A549 (cell line): ENCODE data around the gene MYLK2. TPM values are rescaled to one million over a fixed set of nuclear protein-coding genes. Genes with fewer than 3 reads are reported as not detected.

ENCODE experiments used
- ATAC-seq, 2 experiments: fragments of 200-7000 bp in 1 of 2; fragments of >200 bp in 1 of 2; cut with Nextera tagmentation in 1 of 2; cut with Tn5 transposase in 1 of 2; 3 replicates each; pipeline versions ENCODE4 v1.8.0 to v1.9.1; 2018 to 2020; ENCODE audit warnings: mild to moderate bottlenecking in 1 of 2, moderate library complexity in 1 of 2
- CTCF ChIA-PET: fragments of 300-600 bp; sonication (Branson Sonifier 250); formaldehyde crosslinking; extraction: SDS; loops from one replicate; lab custom pipeline; 2021; ENCODE audit warnings: antibody characterized with exemption, inconsistent platforms; lab: Yijun Ruan, JAX
- POLR2A ChIA-PET: fragments of 350-600 bp; formaldehyde crosslinking; extraction: SDS; loops from one replicate; lab custom pipeline; 2021; ENCODE audit warnings: antibody characterized with exemption, inconsistent platforms; lab: Yijun Ruan, JAX
- DNase-seq, 2 experiments: peaks; one replicate each; pipeline versions ENCODE4 v3.0.0 to v3.0.0-alpha.2; 2011 to 2016; ENCODE audit warnings: low read depth in 1 of 2, low spot score in 1 of 2
- FAIRE-seq: peaks from 2 replicates; lab custom pipeline; 2011; peaks lifted over from hg19 to GRCh38; lab: Jason Lieb, UNC
- H3K27ac ChIP-seq, 2 experiments: fragments of >200 bp; sonication (Bioruptor Twin); formaldehyde crosslinking; 3 replicates each; pipeline ENCODE4 v1.5.1; 2016 to 2017
- H3K4me1 ChIP-seq: fragments of >200 bp; sonication (Bioruptor Twin); formaldehyde crosslinking; 3 replicates; pipeline ENCODE4 v1.6.1; 2016
- H3K4me2 ChIP-seq: fragments of >200 bp; sonication (Bioruptor Twin); formaldehyde crosslinking; 3 replicates; pipeline ENCODE4 v1.6.1; 2016
- H3K4me3 ChIP-seq: fragments of >200 bp; sonication (Bioruptor Twin); formaldehyde crosslinking; 3 replicates; pipeline ENCODE4 v1.5.1; 2016
- H3K9me3 ChIP-seq: fragments of >200 bp; sonication (Bioruptor Twin); formaldehyde crosslinking; 3 replicates; pipeline ENCODE4 v1.6.1; 2016
- CBX2 ChIP-seq: fragments of 200-600 bp; sonication (generic); IDR thresholded peaks from 2 replicates; pipeline ENCODE4 v1.6.1; 2016; ENCODE audit warnings: low read depth, mild to moderate bottlenecking, borderline replicate concordance
- CBX8 ChIP-seq: fragments of 200-600 bp; sonication (generic); IDR thresholded peaks from 2 replicates; pipeline ENCODE4 v1.6.1; 2016
- CEBPB ChIP-seq, 2 experiments: fragments of >200 bp in 1 of 2; sonication (Bioruptor Twin) in 1 of 2; formaldehyde crosslinking in 1 of 2; IDR thresholded peaks; 2 replicates each; pipeline ENCODE4 v1.6.1; 2012 to 2016
- CHD2 ChIP-seq: fragments of 150-350 bp; IDR thresholded peaks from 2 replicates; pipeline ENCODE4 v1.6.1; 2014; ENCODE audit warnings: low read length; ENCODE audit not compliant: partially characterized antibody
- EHMT2 ChIP-seq: fragments of 200-600 bp; sonication (generic); IDR thresholded peaks from 2 replicates; pipeline ENCODE4 v1.6.1; 2016; ENCODE audit warnings: antibody characterized with exemption, low read depth, mild to moderate bottlenecking, moderate library complexity
- EP300 ChIP-seq, 2 experiments: fragments of >200 bp; sonication (Bioruptor Twin); formaldehyde crosslinking; IDR thresholded peaks; 2 replicates in 1 of 2; 3 replicates in 1 of 2; pipeline ENCODE4 v1.6.1; 2016 to 2017
- ESRRA ChIP-seq: fragments of 150-350 bp; IDR thresholded peaks from 2 replicates; pipeline ENCODE4 v1.6.1; 2014; ENCODE audit warnings: mild to moderate bottlenecking, low read length, borderline replicate concordance
- FOSL2 ChIP-seq, 2 experiments: fragments of 450-650 bp in 1 of 2; fragments of >200 bp in 1 of 2; sonication (Bioruptor Twin) in 1 of 2; formaldehyde crosslinking; IDR thresholded peaks; 2 replicates each; pipeline versions ENCODE4 v1.5.0 to v1.6.1; 2016 to 2020; ENCODE audit warnings: mild to moderate bottlenecking in 1 of 2, moderate library complexity in 1 of 2
- FOXS1 ChIP-seq: fragments of 250-450 bp; sonication (Bioruptor Pico); IDR thresholded peaks from 2 replicates; pipeline ENCODE4 v1.5.0; 2020; ENCODE audit warnings: mild to moderate bottlenecking, moderate library complexity
- GATA3 ChIP-seq: IDR thresholded peaks from 2 replicates; pipeline ENCODE4 v1.6.1; 2012; ENCODE audit warnings: borderline replicate concordance
- HEYL ChIP-seq: fragments of 250-450 bp; sonication (Bioruptor Pico); IDR thresholded peaks from 2 replicates; pipeline ENCODE4 v1.8.0; 2021; ENCODE audit warnings: mild to moderate bottlenecking, moderate library complexity
- MAFK ChIP-seq: fragments of 450-650 bp; IDR thresholded peaks from 2 replicates; pipeline ENCODE4 v1.6.1; 2014; ENCODE audit not compliant: partially characterized antibody
- MYC ChIP-seq: IDR thresholded peaks from 2 replicates; pipeline ENCODE4 v1.6.1; 2012; ENCODE audit warnings: mild to moderate bottlenecking, inconsistent platforms, low read length, improper control_type of control experiment, borderline replicate concordance
- NR3C1 ChIP-seq: fragments of >200 bp; sonication (Bioruptor Twin); formaldehyde crosslinking; IDR thresholded peaks from 3 replicates; pipeline ENCODE4 v1.6.1; 2017
- POLR2A ChIP-seq: IDR thresholded peaks from 2 replicates; pipeline ENCODE4 v1.6.1; 2012; ENCODE audit warnings: mild to moderate bottlenecking, low read length
- POLR2AphosphoS2 ChIP-seq: conservative IDR thresholded peaks from 2 replicates; pipeline ENCODE4 v1.6.1; 2012; ENCODE audit warnings: low read length, improper control_type of control experiment, inconsistent platforms
- RFX5 ChIP-seq: fragments of 450-650 bp; IDR thresholded peaks from 2 replicates; pipeline ENCODE4 v1.7.1; 2014; ENCODE audit warnings: antibody characterized with exemption, mild to moderate bottlenecking, moderate library complexity
- SREBF2 ChIP-seq: fragments of 450-650 bp; IDR thresholded peaks from 2 replicates; pipeline ENCODE4 v1.6.1; 2014; ENCODE audit warnings: mild to moderate bottlenecking, moderate library complexity
- TFCP2L1 ChIP-seq: fragments of 250-450 bp; sonication (Bioruptor Pico); IDR thresholded peaks from 2 replicates; pipeline ENCODE4 v1.5.0; 2021; ENCODE audit warnings: mild to moderate bottlenecking
- TP53 ChIP-seq: fragments of 250-450 bp; sonication (Bioruptor Pico); IDR thresholded peaks from 2 replicates; pipeline ENCODE4 v1.5.0; 2021; ENCODE audit warnings: mild to moderate bottlenecking, moderate library complexity
- ZFP36 ChIP-seq: fragments of 450-650 bp; IDR thresholded peaks from 2 replicates; pipeline ENCODE4 v1.6.1; 2014; ENCODE audit warnings: borderline replicate concordance; ENCODE audit not compliant: partially characterized antibody
- ZNF302 ChIP-seq: fragments of 250-450 bp; sonication (Bioruptor Pico); IDR thresholded peaks from 2 replicates; pipeline ENCODE4 v1.9.0; 2021; ENCODE audit warnings: inconsistent platforms, mild to moderate bottlenecking, moderate library complexity
- ZSCAN20 ChIP-seq: fragments of 250-450 bp; sonication (Bioruptor Pico); IDR thresholded peaks from 2 replicates; pipeline ENCODE4 v1.8.0; 2022; ENCODE audit warnings: mild to moderate bottlenecking, moderate library complexity
- WGBS: methylation state at CpG from one replicate; pipeline ENCODE4 v1.1.6; 2017; ENCODE audit errors: missing lambda C conversion rate; 5-methylcytosine and 5-hydroxymethylcytosine counted together
- polyA plus RNA-seq, 4 experiments: library from polyadenylated mRNA; depleted of rRNA in 3 of 4; stranded (reverse); fragments of >200 nt; fragmentation: RNase III in 1 of 4; extraction: RNeasy Plus Mini Kit Qiagen cat#74134 plus additional on column Dnase treatment in 1 of 4; gene quantifications; 2 replicates in 3 of 4; 3 replicates in 1 of 4; pipeline ENCODE4 v1.2.3, GENCODE V29; 2011 to 2017
- TF ChIP-seq, protein P1 (sequence below): fragments of 250-450 bp; sonication (Bioruptor Pico); IDR thresholded peaks from 2 replicates; pipeline ENCODE4 v1.5.0; 2021; ENCODE audit warnings: mild to moderate bottlenecking, moderate library complexity, borderline replicate concordance
- TF ChIP-seq, protein P2 (sequence below): IDR thresholded peaks from 2 replicates; pipeline ENCODE4 v1.6.1; 2012; ENCODE audit warnings: low read depth, borderline replicate concordance
- TF ChIP-seq, protein P3 (sequence below): IDR thresholded peaks from 2 replicates; pipeline ENCODE4 v1.6.1; 2012
- TF ChIP-seq, protein P4 (sequence below): fragments of >200 bp; sonication (Bioruptor Twin); formaldehyde crosslinking; IDR thresholded peaks from 2 replicates; pipeline ENCODE4 v1.6.1; 2016
- TF ChIP-seq, protein P5 (sequence below): fragments of 450-650 bp; IDR thresholded peaks from 2 replicates; pipeline ENCODE4 v1.6.1; 2014; ENCODE audit warnings: antibody characterized with exemption
- TF ChIP-seq, protein P6 (sequence below): fragments of 250-450 bp; sonication (Bioruptor Pico); IDR thresholded peaks from 2 replicates; pipeline ENCODE4 v1.5.0; 2020; ENCODE audit warnings: low read depth, mild to moderate bottlenecking, moderate library complexity

MYLK2 gene
- polyA plus RNA-seq, 2 of the 4 experiments (the other 2 are of a cell fraction): 0.09 to 0.36 TPM

DNA sequence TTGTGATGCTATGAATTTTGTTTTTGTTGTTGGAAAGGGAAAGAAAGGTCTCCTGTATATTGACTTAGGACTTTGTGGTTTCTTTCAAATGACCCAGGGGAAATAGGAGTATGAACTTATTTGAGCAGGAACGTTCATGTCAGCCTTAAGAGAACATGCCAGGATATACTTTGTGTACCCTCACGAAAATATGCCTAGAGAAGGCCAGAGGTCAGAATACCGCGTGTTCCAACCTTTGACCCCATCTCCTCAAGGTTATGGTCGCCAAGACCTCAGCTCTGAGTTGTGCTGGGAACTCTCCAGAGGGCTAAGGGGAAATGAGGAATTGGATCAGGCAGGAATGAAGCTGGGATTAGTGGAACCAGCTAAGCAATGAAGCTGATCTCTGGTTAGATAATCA, 62.8 kb downstream of the MYLK2 start:
- CTCF ChIA-PET: interaction anchor here (1.3 to 4.2 kb wide), 4 partner anchors 11 to 70 kb away, joined by 4 to 22 read pairs (median 8); partner anchors contain the start of genes DUSP15, FOXS1, PDRG1 and TTLL9
- FAIRE-seq (no peak), DNase-seq (no peak), ATAC-seq (no peak)
- Histone ChIP-seq H3K27ac (no peak overlapping the region), H3K4me3 (no peak overlapping the region), H3K4me1 (no peaks in the 10 kb centered on the region), H3K9me3 (no peaks in the 10 kb centered on the region), H3K4me2 (no peak overlapping the region)
- TF ChIP-seq ZSCAN20 (CRISPR knock-in tag) (no peak), POLR2AphosphoS2 (no peak), HEYL (no peak), ZNF302 (CRISPR knock-in tag) (no peak), NR3C1 (no peak), CEBPB (IDR thresholded peaks at IDR 0.05) (no peak), CHD2 (no peak), POLR2A (no peak), SREBF2 (no peak), RFX5 (no peak), MYC (no peak), ESRRA (no peak), FOSL2 (IDR thresholded peaks at IDR 0.05) (no peak), FOSL2 (CRISPR knock-in tag; IDR thresholded peaks at IDR 0.05) (no peak)
- TF ChIP-seq, protein P1, sequence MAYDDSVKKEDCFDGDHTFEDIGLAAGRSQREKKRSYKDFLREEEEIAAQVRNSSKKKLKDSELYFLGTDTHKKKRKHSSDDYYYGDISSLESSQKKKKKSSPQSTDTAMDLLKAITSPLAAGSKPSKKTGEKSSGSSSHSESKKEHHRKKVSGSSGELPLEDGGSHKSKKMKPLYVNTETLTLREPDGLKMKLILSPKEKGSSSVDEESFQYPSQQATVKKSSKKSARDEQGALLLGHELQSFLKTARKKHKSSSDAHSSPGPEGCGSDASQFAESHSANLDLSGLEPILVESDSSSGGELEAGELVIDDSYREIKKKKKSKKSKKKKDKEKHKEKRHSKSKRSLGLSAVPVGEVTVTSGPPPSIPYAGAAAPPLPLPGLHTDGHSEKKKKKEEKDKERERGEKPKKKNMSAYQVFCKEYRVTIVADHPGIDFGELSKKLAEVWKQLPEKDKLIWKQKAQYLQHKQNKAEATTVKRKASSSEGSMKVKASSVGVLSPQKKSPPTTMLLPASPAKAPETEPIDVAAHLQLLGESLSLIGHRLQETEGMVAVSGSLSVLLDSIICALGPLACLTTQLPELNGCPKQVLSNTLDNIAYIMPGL (CRISPR knock-in tag): no peak
- TF ChIP-seq, protein P2, sequence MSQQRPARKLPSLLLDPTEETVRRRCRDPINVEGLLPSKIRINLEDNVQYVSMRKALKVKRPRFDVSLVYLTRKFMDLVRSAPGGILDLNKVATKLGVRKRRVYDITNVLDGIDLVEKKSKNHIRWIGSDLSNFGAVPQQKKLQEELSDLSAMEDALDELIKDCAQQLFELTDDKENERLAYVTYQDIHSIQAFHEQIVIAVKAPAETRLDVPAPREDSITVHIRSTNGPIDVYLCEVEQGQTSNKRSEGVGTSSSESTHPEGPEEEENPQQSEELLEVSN: no peak
- TF ChIP-seq, protein P3, sequence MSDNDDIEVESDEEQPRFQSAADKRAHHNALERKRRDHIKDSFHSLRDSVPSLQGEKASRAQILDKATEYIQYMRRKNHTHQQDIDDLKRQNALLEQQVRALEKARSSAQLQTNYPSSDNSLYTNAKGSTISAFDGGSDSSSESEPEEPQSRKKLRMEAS: no peak
- POLR2A ChIA-PET: no interaction called here
- 46% methylated on average over 5 of the region's 5 CpGs for WGBS

DNA sequence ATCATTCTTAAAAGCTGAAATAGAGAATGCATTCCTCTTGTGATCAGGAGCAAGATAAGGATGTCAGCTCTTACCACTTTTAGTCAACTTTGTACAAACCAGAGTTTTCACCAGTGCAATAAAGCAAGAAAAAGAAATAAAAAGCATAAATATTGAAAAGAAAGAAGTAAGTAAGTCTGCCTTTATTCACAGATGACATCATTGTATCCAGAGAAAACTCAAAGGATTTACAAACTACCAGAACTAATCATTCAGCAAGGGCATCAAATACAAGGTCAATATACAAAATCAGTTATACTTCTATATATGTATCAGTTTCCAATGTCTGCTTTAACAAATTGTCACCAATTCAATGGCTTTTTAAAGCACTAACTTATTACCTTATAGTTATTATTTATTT, 64.7 kb downstream of the MYLK2 start:
- CTCF ChIA-PET: interaction anchor here (1.0 to 1.4 kb wide), 2 partner anchors 8 to 147 kb away, joined by 3 to 4 read pairs; no protein-coding TSS in a partner anchor
- FAIRE-seq: no peak
- H3K9me3 ChIP-seq: no peaks in the 10 kb centered on the region

More for the DNA sequence above, 64.7 kb downstream of the MYLK2 start:
- Histone ChIP-seq H3K4me3 (no peak overlapping the region), H3K4me2 (no peak overlapping the region), H3K4me1 (no peaks in the 10 kb centered on the region), H3K27ac (no peak overlapping the region)
- DNase-seq (no peak), ATAC-seq (no peak)
- TF ChIP-seq SREBF2: no peak
- no peak for TF ChIP-seq CBX8
- TF ChIP-seq GATA3: no peak
- TF ChIP-seq EHMT2: no peak
- no peak for TF ChIP-seq CBX2
- TF ChIP-seq, protein P4, sequence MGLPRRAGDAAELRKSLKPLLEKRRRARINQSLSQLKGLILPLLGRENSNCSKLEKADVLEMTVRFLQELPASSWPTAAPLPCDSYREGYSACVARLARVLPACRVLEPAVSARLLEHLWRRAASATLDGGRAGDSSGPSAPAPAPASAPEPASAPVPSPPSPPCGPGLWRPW: no peak
- TF ChIP-seq TFCP2L1 (CRISPR knock-in tag): no peak
- TF ChIP-seq TP53 (CRISPR knock-in tag): no peak
- TF ChIP-seq, protein P5, sequence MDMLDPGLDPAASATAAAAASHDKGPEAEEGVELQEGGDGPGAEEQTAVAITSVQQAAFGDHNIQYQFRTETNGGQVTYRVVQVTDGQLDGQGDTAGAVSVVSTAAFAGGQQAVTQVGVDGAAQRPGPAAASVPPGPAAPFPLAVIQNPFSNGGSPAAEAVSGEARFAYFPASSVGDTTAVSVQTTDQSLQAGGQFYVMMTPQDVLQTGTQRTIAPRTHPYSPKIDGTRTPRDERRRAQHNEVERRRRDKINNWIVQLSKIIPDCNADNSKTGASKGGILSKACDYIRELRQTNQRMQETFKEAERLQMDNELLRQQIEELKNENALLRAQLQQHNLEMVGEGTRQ: no peak
- TF ChIP-seq FOSL2 (IDR thresholded peaks at IDR 0.05): no peak
- no peak for TF ChIP-seq FOSL2 (CRISPR knock-in tag; IDR thresholded peaks at IDR 0.05)
- TF ChIP-seq EP300 (IDR thresholded peaks at IDR 0.05): no peak
- no peak for TF ChIP-seq MAFK
- no peak for TF ChIP-seq FOXS1 (CRISPR knock-in tag)
- TF ChIP-seq ZFP36: no peak
- TF ChIP-seq, protein P6, sequence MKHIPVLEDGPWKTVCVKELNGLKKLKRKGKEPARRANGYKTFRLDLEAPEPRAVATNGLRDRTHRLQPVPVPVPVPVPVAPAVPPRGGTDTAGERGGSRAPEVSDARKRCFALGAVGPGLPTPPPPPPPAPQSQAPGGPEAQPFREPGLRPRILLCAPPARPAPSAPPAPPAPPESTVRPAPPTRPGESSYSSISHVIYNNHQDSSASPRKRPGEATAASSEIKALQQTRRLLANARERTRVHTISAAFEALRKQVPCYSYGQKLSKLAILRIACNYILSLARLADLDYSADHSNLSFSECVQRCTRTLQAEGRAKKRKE (CRISPR knock-in tag): no peak
- POLR2A ChIA-PET: no interaction called here
